HG03442 (cell line): Measurements from ENCODE around the gene CAMK2A.
"Not testable (repeated sequence)": the region's sequence is repeated elsewhere in the genome, so short reads cannot be mapped to it uniquely, and the experiment has no call there.

Experiments
- ATAC-seq: cut with Tn5 transposase; IDR thresholded peaks from one replicate; pipeline ENCODE4 v1.9.1; 2021; ENCODE audit warnings: mild to moderate bottlenecking, moderate library complexity; ENCODE audit not compliant: unreplicated experiment

CAMK2A gene

GRCh38 chr5:150256410-150257064 is 33.0 kb downstream of the CAMK2A start:
- no peak for ATAC-seq

GRCh38 chr5:150255659-150256409 is 33.7 kb downstream of the CAMK2A start:
- no peak for ATAC-seq

DNA sequence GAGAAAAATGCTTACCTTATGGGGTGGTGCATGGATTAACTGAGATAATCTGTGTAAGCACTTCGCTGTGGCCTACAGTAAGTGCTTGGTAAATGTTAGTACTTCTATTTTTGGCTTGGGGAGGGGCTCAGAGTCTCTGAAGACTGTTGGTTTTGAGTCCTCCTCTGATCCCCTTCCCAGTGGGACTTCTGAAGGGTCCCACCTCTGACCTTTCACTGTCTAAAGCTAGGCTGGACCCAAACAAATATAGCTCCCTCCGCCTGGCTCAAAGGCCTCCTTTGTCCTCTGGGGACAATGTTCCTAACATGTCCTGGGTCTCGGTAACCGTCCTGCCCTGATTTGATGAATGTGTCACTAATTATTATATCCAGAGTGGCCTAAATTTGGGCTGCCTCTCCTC is 34.8 kb downstream of the CAMK2A start:
- no peak for ATAC-seq

- no peak for ATAC-seq
Observed at GRCh38 chr5:150254363-150254762, 35.2 kb downstream of the CAMK2A start.

- ATAC-seq, result no peak
Observed at GRCh38 chr5:150253416-150254208, 36.0 kb downstream of the CAMK2A start.

GRCh38 chr5:150252489-150252888 is 37.1 kb downstream of the CAMK2A start:
- ATAC-seq, result no peak

DNA sequence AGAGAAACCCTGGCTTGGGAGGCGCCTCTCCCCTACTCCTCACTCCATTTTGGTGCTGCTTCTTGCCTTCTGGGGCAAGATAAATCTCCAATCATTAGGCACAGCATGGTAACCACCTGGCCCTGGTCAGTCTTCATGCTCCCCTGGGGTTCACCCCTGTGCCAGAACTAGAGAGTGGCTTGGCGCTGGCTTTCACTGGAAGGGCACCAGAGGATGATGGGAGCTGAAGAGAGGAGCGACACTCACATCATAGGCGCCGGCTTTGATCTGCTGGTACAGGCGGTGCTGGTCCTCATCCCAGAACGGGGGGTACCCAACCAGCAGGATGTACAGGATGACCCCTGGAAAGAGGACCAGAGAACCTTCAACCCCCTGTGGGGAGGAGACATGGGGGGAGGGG is 38.1 kb downstream of the CAMK2A start:
- no peak for ATAC-seq

GRCh38 chr5:150249744-150250143 is 39.8 kb downstream of the CAMK2A start:
- ATAC-seq, result no peak

- ATAC-seq, result no peak
Observed at GRCh38 chr5:150248946-150249345, 40.6 kb downstream of the CAMK2A start.

DNA sequence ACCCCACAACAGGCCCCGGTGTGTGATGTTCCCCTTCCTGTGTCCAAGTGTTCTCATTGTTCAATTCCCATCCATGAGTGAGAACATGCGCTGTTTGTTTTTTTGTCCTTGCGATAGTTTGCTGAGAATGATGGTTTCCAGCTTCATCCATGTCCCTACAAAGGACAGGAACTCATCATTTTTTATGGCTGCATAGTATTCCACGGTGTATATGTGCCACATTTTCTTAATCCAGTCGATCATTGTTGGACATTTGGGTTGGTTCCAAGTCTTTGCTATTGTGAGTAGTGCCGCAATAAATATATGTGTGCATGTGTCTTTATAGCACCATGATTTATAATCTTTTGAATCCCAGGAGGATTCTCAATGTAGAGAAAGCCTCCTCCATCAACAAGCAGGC is 41.1 kb downstream of the CAMK2A start:
- ATAC-seq, result not testable (repeated sequence)

DNA sequence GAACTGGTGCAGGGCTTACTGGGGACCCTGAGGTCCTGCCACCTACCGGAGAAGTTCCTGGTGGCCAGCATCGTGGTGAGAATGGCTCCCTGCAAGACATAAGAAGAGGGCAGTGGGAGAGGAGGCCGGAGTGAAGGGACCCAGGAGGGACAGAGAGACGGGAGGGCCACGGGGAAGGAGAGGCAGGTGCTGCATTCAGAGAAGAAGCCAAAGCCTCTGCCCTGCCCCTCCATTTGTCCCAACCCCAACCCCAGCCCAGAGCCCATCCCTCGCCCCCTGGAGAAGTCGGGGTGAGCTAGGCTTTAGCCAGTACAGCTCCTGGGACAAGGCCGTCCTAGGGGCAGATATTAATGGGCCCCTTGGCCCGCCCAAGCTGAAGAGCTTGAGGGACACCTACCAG is 41.8 kb downstream of the CAMK2A start:
- no peak for ATAC-seq

GRCh38 chr5:150246835-150247234 is 42.7 kb downstream of the CAMK2A start:
- ATAC-seq, result no peak

DNA sequence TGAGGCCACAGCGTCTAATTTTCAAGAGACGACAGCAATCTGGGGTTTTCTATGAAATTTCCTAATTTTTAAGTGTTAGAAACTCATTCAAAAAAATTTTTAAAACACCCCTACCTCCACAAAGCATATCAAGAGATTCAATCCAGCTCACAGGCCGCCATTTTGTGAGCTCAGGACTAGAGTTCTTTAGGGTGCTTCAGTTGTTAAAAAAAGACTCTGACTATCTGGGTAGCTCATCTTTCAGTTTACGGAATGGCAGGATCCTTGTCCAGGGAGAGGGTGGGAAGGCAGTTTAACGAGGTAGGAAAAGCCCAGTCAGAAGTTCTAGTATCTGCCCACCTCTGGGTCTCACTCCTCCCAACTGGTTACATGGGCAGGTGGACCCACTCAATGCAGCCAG is 43.1 kb downstream of the CAMK2A start:
- ATAC-seq, result no peak

DNA sequence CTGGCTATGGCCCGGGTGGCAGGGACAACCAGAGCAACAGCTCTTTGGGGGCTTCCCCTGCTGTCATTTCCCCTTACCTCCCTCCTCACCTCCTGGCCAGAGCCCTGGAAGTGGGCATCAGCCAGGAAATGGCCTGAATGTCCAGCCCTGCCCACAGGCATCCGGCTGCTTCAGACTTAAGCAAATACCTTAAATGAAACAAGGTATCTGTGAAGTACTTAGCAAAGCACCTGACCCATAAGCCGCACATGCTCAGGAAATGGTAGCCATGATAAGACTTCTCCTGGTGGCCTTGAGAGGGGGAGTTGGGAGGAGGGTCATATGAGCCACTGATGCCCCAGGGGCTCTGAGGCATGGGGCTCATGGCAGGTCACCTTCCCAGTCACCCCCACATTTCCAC is 43.8 kb downstream of the CAMK2A start:
- no peak for ATAC-seq

DNA sequence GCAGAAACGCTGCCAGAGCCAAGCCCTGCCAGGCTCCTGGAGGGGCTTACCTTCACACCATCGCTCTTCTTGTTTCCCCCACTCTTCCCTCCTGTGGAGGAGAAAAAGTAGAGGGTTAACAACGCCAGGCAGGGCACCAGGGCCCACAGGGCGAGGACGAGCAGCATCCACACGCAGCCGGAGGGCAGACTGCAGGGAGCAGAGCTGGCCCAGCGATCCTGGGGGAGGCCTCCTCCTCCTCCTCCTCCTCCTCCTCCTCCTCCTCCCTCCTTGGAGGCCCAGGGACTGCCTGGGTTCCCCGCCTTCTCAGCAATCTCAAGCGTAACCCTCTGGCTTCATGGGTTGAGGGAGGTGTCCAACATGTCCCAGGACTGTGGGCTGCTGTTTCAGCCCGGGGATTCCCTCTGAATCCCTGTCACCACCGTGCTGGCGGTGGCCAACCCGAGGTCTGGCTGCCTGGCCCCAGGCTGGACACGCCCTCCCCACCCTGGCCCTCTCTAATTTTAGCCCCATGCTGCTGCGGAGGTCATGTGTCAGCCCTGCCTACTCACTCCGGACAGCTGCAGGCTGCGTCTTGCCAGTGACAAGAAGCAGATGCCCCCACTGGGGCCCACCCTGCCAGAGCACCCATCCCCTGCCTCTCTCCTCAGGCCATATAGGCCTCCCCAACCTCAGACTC is 44.3 kb downstream of the CAMK2A start:
- ATAC-seq, result no peak

DNA sequence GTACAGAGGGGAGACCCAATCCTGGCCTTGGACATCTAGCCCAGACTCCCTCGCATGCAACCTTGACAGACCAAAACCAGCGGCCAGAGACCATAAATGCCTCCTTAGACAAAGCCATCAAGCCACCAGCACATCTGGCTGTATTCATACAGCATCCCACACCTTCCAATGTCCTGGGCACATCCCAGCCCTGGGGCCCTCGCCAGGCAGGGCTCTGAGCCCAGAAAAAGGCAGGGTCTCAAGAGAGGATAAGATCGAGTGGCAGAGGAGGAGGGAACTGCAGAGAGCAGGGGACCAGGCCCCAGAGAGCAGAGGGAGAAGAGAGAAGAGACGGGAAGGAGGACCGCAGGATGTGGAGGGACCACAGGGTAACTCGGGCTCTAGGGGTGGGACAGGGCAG is 45.4 kb downstream of the CAMK2A start:
- no peak for ATAC-seq

DNA sequence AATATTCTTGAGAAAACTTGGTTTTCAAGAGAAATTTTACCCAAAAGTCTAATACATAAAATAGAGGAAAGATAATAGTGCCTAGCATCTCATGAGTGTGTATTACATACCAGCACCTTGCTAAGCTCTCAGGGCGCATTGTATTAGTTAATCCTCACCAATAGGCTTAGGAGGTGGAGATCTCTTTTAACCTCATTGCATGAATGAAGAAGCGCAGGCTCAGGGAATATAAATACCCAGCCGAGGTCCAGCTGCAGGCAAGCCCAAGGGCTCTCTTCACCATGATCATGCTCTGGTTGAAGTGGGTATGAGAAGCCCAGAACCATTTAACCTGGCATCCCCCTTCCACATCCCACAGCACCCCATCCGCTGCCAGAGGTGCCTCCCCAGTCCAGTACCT is 46.0 kb downstream of the CAMK2A start:
- no peak for ATAC-seq

DNA sequence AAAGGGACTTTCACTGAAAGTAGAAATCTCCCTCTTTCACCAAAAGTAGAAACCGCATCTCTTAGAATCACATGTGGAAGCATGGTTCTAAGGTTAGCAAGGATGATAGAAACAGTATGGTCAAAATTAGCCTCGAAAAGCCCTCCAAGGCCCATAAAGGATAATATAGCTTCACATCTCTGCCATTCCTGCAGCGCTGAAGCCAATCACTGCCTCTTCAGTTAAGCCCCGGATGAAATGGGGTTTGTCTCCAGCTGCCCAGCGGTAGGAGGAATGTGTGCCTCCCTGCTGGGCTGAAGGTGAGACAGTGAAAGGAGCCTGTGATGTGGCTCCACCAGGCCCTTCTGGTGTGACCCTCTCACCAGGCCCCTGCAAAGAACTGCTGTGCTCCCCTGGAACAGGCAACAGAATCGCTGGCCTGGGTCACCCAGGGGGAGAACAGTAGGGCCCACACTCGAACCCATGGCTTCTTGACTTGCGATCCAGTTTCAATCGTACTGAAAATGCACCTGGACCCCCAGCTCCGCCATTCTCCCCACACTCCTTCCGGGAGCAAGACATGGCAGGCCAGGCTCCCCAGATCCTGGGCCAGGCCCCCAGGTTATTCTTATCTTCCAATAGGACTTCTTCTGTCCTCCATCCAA is 47.2 kb downstream of the CAMK2A start:
- no peak for ATAC-seq

GRCh38 chr5:150241298-150242160 is 48.0 kb downstream of the CAMK2A start:
- ATAC-seq, result no peak

DNA sequence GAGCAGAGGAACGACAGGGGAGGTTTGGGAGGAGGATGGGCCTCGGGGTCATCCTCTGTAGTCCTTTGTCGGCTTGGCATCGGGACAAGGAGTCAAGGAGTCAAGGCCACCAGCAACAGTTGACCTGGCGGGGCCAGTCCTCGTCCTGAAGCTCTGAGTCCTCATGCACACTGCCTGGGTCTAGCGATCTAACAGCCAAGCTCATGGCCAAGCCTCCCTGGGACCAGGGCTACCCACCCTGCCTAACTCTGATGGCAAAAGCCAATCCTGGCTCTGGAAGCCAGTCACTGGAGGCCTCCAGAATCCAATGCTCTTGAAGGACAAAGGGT is 49.8 kb downstream of the CAMK2A start:
- no peak for ATAC-seq
